ENCODE data around the gene SLIT3. TPM values are rescaled to one million over a fixed set of nuclear protein-coding genes. Genes with fewer than 3 reads are reported as not detected.

SLIT3 gene
- total and polyA plus RNA-seq, 9 of the 15 experiments (the other 6 are each of a cell fraction or from before 2014, with no cell fraction given): 0.01 to 0.04 TPM; not detected in 7

GRCh38 chr5:169242175-169242848, 58.6 kb downstream of the SLIT3 start (continued):
- no peak for TF ChIP-seq HOMEZ (CRISPR knock-in tag; IDR thresholded peaks at IDR 0.05)
- peak; percentile 63 for TF ChIP-seq TAL1 (IDR thresholded peaks at IDR 0.05)
- no peak for TF ChIP-seq RBM15 (IDR thresholded peaks at IDR 0.05; ENCODE audit: insufficient read depth, low read length)
- no peak for TF ChIP-seq OTX1 (CRISPR knock-in tag; IDR thresholded peaks at IDR 0.05)
- TF ChIP-seq MCM5 (IDR thresholded peaks at IDR 0.05; ENCODE audit: low read depth): no peak
- no peak for TF ChIP-seq BHLHE40 (IDR thresholded peaks at IDR 0.05; ENCODE audit: low read length)
- TF ChIP-seq ILK (tag; IDR thresholded peaks at IDR 0.05; ENCODE audit: borderline replicate concordance, low read depth): no peak
- TF ChIP-seq U2AF1 (optimal IDR thresholded peaks at IDR 0.05; ENCODE audit: low read depth, low read length): no peak
- no peak for TF ChIP-seq HCFC1 (IDR thresholded peaks at IDR 0.05; ENCODE audit: low read depth, low read length)
- TF ChIP-seq RCOR1 (IDR thresholded peaks at IDR 0.05; ENCODE audit: borderline replicate concordance in 1 of 2, low read depth in 2 of 2, low read length in 2 of 2): 0 out of 4 replicates have a peak, but pooled peaks of 1 of the 2 experiments have one; percentile 50
- TF ChIP-seq NFE2 (IDR thresholded peaks at IDR 0.05; ENCODE audit: low read depth): no peak
- no peak for TF ChIP-seq SRSF7 (optimal IDR thresholded peaks at IDR 0.05; ENCODE audit: low read depth, low read length)
- TF ChIP-seq SIX5 (IDR thresholded peaks at IDR 0.05; ENCODE audit: borderline replicate concordance in 1 of 2, insufficient read depth in 1 of 2, low read depth in 1 of 2, low read length in 2 of 2): no peak
- no peak for TF ChIP-seq ZNF12 (CRISPR knock-in tag; IDR thresholded peaks at IDR 0.05)
- TF ChIP-seq ZNF232 (CRISPR knock-in tag; IDR thresholded peaks at IDR 0.05): no peak
- no peak for TF ChIP-seq E2F4 (CRISPR knock-in tag; IDR thresholded peaks at IDR 0.05; ENCODE audit: low read depth)
- TF ChIP-seq MXD1 (CRISPR knock-in tag; IDR thresholded peaks at IDR 0.05; ENCODE audit: borderline replicate concordance, poor library complexity, severe bottlenecking): no peak
- TF ChIP-seq IFI16 (CRISPR knock-in tag; IDR thresholded peaks at IDR 0.05): no peak
- no peak for TF ChIP-seq TBP (optimal IDR thresholded peaks at IDR 0.05; ENCODE audit: low read depth, low read length)
- no peak for TF ChIP-seq TCF15 (CRISPR knock-in tag; IDR thresholded peaks at IDR 0.05)
- no peak for TF ChIP-seq SNRNP70 (optimal IDR thresholded peaks at IDR 0.05; ENCODE audit: low read depth, low read length)
- TF ChIP-seq KAT8 (IDR thresholded peaks at IDR 0.05; ENCODE audit: low read depth): no peak
- TF ChIP-seq SMAD4 (CRISPR knock-in tag; conservative IDR thresholded peaks at IDR 0.05): no peak
- TF ChIP-seq TAF7 (tag; IDR thresholded peaks at IDR 0.05): no peak
- no peak for TF ChIP-seq POLR2A (conservative IDR thresholded peaks at IDR 0.05)
- TF ChIP-seq CBFA2T3 (IDR thresholded peaks at IDR 0.05): peak; percentile 67
- no peak for TF ChIP-seq FOXJ3 (CRISPR knock-in tag; IDR thresholded peaks at IDR 0.05)
- no peak for TF ChIP-seq MAFG (tag; conservative IDR thresholded peaks at IDR 0.05)
